Ascending aorta (tissue), 2 donors: Measurements from ENCODE around the gene TPPP3. TPM values are rescaled to one million over a fixed set of nuclear protein-coding genes. Genes with fewer than 3 reads are reported as not detected.

Source experiments
- DNase-seq, 2 donors: peaks; one replicate each; pipeline ENCODE4 v3.0.0-alpha.2; 2019; ENCODE audit warnings: low spot score in 2 of 2
- H3K27ac ChIP-seq, 2 donors: fragments of 200-600 bp; sonication (generic); one replicate each; pipeline ENCODE4 v1.5.1; 2016 to 2017; ENCODE audit warnings: mild to moderate bottlenecking in 1 of 2
- H3K27me3 ChIP-seq: fragments of 200-600 bp; sonication (generic); one replicate; pipeline ENCODE4 v1.5.1; 2017
- H3K36me3 ChIP-seq, 2 donors: fragments of 200-600 bp; sonication (generic); one replicate each; pipeline ENCODE4 v1.5.1; 2016
- H3K4me1 ChIP-seq, 2 donors: fragments of 200-600 bp; sonication (generic); one replicate each; pipeline ENCODE4 v1.5.1; 2016 to 2017; ENCODE audit warnings: mild to moderate bottlenecking in 1 of 2
- H3K4me3 ChIP-seq, 2 donors: fragments of 200-600 bp; sonication (generic); one replicate each; pipeline ENCODE4 v1.5.1; 2016 to 2017; ENCODE audit warnings: mild to moderate bottlenecking in 1 of 2
- H3K9me3 ChIP-seq, 2 donors: fragments of 200-600 bp; sonication (generic); one replicate each; pipeline ENCODE4 v1.5.1; 2016
- intact Hi-C: fragments of 100-400 bp; cut with DNase I; formaldehyde crosslinking; loops from one replicate; pipeline ENCODE4 v1.15.1; 2023
- total RNA-seq: library from RNA; depleted of rRNA; stranded (reverse); fragments of >200 nt; gene quantifications from one replicate; pipeline ENCODE4 v1.1.0, GENCODE V29; 2016
- TF ChIP-seq, protein P1 (sequence below), 3 experiments: fragments of 200-600 bp in 2 of 3; fragments of 450-650 bp in 1 of 3; sonication (generic) in 2 of 3; IDR thresholded peaks; one replicate each; pipeline ENCODE4 v1.5.1; 2016 to 2019; ENCODE audit warnings: antibody characterized with exemption in 3 of 3, mild to moderate bottlenecking in 1 of 3, moderate library complexity in 1 of 3

TPPP3 gene
- total RNA-seq, 1 donor from 2014 or later, result 2.8 TPM

DNA sequence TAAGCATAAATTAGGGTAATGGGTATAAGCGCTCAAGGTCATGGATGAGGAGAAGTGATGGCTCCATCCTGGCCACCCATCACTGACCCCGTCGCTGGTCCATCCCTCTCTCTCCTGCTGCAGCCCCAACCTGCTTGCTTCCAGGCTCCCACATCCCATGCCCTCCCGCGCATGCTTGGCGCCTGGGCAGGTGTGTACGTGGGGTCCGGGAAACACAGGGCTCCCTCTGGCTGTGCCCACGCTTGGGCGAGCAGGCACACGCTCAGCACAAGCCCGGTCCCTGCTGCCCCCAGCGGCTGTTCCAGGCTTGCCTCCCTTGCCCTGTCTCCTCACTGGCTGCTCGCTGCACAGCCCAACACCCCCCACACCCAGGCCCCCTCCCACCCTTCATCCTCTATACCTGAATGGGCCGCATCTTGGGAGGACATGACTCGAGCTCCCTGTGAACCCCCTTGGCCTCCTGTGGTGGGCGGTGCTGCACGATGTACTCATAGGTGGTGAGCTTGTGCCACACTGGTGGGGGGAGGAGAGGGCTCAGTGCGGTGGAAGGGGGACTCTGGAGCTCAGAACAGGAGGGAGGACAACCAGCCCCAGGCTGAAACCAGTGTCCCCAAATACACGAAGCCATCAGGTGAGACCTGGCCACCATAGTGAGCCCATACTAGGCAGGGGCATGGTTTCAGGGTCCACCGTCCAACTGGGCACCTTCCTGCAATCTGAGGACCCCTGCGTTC, 4.7 kb upstream of the TPPP3 start:
- no peak overlapping the region for H3K27ac ChIP-seq
- peaks cover 14% of the 10 kb centered on the region for H3K27me3 ChIP-seq
- intact Hi-C loops, result loop anchor here (10.0 kb wide), 1 partner anchor 113 kb away; no protein-coding TSS in a partner anchor
- DNase-seq, result no peak
- no peaks in the 10 kb centered on the region for H3K9me3 ChIP-seq
- H3K4me1 ChIP-seq, result peaks cover 14 to 28% of the 10 kb centered on the region in 2 donors
- TF ChIP-seq, protein P1, sequence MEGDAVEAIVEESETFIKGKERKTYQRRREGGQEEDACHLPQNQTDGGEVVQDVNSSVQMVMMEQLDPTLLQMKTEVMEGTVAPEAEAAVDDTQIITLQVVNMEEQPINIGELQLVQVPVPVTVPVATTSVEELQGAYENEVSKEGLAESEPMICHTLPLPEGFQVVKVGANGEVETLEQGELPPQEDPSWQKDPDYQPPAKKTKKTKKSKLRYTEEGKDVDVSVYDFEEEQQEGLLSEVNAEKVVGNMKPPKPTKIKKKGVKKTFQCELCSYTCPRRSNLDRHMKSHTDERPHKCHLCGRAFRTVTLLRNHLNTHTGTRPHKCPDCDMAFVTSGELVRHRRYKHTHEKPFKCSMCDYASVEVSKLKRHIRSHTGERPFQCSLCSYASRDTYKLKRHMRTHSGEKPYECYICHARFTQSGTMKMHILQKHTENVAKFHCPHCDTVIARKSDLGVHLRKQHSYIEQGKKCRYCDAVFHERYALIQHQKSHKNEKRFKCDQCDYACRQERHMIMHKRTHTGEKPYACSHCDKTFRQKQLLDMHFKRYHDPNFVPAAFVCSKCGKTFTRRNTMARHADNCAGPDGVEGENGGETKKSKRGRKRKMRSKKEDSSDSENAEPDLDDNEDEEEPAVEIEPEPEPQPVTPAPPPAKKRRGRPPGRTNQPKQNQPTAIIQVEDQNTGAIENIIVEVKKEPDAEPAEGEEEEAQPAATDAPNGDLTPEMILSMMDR (IDR thresholded peaks at IDR 0.05), result no peak
- no peak overlapping the region for H3K4me3 ChIP-seq
- H3K36me3 ChIP-seq, result no peaks in the 10 kb centered on the region

DNA sequence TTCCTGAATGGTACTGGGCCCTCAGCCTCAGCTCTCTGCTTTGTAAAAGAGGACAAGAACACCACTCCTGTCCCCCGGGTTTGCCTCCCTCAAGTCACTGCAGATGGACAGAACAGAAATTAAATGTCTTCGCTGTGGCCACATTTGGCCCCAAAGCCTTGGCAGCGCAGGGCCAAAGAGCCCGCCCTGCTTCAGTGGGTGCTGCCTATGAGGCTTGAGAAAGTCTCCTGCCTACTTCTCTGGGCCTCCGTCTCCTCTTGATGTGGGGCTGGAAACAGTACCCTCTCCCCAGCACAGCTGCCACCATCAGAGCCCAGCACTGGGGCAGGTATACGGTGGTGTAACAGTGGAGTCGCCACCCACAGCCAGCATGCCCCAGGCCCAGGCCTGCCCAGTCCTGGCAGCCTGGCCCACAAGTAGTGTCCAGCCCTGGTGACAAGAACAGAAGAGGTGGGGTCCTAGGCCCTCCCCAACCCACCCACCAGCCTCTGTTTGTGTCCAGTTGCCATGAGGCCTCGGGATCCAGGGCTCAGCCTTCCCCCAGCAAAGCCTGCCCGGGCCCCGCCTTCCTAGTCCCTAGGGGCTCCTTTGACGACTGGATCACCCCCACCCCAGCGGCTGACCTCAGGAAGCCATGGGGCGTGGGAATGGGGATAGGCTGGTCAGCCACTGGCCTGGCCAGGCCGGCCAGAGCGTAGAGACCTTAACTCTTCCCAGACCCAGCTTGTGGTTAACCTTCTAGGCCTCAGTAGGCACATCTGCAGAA, 3.9 kb upstream of the TPPP3 start:
- Histone ChIP-seq H3K4me1 (peaks cover 15 to 31% of the 10 kb centered on the region in 2 donors), H3K36me3 (no peaks in the 10 kb centered on the region), H3K4me3 (no peak overlapping the region), H3K9me3 (no peaks in the 10 kb centered on the region), H3K27ac (peak overlapping the region; percentile 31 to 46), H3K27me3 (peaks cover 15% of the 10 kb centered on the region)
- intact Hi-C loops, result loop anchor here (10.0 kb wide), 1 partner anchor 112 kb away; no protein-coding TSS in a partner anchor
- DNase-seq, result no peak
- TF ChIP-seq, protein P1 (IDR thresholded peaks at IDR 0.05), result no peak

DNA sequence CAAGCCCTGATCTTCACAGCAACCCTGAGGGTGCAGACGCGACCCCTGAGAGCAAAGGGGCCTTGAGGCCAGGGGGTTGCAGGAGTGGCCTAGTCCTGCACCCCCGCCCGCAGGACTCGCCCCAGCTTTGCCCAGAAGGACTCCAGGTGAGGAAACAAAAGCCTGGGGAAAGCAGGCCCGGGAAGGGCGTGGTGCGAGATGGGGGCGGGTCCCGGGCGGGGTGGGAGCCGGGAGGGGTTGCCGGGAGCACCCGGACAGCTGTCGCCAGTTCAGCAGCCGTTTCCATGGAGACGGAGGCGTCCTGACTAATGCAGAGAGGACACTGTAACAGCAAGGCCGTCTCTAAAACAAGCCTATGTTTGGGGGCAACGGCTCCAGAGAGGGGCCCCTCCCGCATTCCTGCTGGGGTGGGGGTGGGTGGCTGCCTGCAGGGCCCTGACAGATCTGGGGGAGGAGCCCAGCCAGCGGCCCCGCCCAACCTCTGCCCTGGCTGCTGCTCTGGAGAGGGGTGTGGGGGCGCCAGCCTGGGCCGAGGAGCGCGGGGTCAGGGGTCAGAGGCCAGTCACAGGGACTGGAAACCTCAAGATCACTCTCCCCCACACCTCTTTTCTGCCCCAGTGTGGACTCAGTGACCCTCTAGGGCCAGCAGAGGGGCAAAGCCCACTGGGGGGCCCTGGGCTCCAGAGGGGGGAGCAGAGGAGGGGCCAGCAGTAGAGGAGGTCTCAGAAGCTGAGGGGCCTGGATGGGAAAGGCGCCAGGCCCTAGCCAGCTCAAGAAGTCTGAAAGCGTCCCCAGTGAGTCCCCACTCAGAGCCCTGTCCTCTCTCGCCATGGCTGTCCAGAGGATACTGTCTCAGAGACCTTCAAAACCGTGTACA, 3.1 kb upstream of the TPPP3 start:
- Histone ChIP-seq H3K4me1 (peaks cover 15 to 31% of the 10 kb centered on the region in 2 donors), H3K27me3 (peaks cover 15% of the 10 kb centered on the region), H3K9me3 (no peaks in the 10 kb centered on the region), H3K4me3 (no peak overlapping the region), H3K36me3 (no peaks in the 10 kb centered on the region), H3K27ac (peak overlapping the region; percentile 31 to 46)
- DNase-seq, result peak in 1 of 2 donors; percentile 82
- TF ChIP-seq, protein P1 (IDR thresholded peaks at IDR 0.05), result no peak
- intact Hi-C loops, result loop anchor here (10.0 kb wide), 1 partner anchor 112 kb away; no protein-coding TSS in a partner anchor

DNA sequence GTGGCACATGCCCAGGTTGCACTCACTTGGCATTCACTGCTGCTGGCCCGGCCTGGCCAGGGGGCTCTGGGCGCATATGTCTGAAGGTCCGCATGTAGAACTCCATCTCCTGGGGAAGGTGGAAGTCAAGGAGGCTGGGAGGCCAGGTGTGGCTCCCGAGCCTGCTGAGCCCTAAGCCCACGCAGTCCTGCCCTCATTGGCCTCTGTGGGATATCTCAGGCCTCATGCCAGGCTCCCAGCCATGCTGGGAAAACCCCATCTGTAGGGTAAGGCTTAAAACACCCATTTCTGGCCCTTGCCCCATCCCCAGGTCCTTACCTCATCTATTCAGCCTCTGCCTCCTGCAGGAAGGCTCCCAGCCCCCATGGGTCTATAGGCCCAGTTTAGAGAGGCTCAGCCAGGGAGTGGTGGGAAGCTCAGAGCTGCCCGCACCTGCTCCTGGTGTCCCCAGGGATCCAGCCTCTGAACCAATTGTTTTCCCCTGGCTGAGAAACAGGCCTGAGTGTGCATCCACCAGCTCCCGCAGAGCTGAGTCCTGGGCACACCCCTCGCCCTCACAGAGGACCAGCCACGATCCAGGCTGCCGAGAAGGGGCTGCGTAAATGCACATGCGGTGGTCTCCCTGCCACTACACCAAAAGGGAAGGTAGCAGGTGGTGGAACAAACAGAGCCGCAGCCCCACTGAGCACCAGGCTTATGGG, 2.3 kb upstream of the TPPP3 start:
- no peak overlapping the region for H3K4me3 ChIP-seq
- intact Hi-C loops, result loop anchor here (10.0 kb wide), 1 partner anchor 111 kb away; no protein-coding TSS in a partner anchor

More for the DNA sequence above, 2.3 kb upstream of the TPPP3 start:
- H3K36me3 ChIP-seq, result no peaks in the 10 kb centered on the region
- TF ChIP-seq, protein P1 (IDR thresholded peaks at IDR 0.05), result no peak
- H3K27ac ChIP-seq, result no peak overlapping the region
- no peaks in the 10 kb centered on the region for H3K9me3 ChIP-seq
- peaks cover 15% of the 10 kb centered on the region for H3K27me3 ChIP-seq
- H3K4me1 ChIP-seq, result peaks cover 15 to 31% of the 10 kb centered on the region in 2 donors
- no peak for DNase-seq
